Kidney (tissue), 14 donors: ENCODE measurements around the gene COL6A1. TPM values are rescaled to one million over a fixed set of nuclear protein-coding genes. Genes with fewer than 3 reads are reported as not detected.

ENCODE experiments used
- DNase-seq, 5 donors: peaks; one replicate each; pipeline ENCODE4 v3.0.0-alpha.2; 2013 to 2020
- FAIRE-seq: peaks from 2 replicates; lab custom pipeline; 2012; peaks lifted over from hg19 to GRCh38; lab: Jason Lieb, UNC
- H3K27ac ChIP-seq, 2 donors: one replicate each; pipeline ENCODE4 v1.7.0; 2013; ENCODE audit warnings: low read depth in 2 of 2, low read length in 2 of 2, inconsistent platforms in 1 of 2
- H3K27me3 ChIP-seq: one replicate; pipeline ENCODE4 v1.7.1; 2013; ENCODE audit warnings: low read length, inconsistent platforms; ENCODE audit not compliant: control insufficient read depth, insufficient read depth
- H3K36me3 ChIP-seq, 3 donors: one replicate each; pipeline versions ENCODE4 v1.7.0 to v1.7.1; 2013; ENCODE audit warnings: low read length in 3 of 3, control low read depth in 1 of 3, inconsistent platforms in 1 of 3; ENCODE audit not compliant: insufficient read depth in 3 of 3, control insufficient read depth in 2 of 3
- H3K4me1 ChIP-seq, 3 donors: one replicate each; pipeline versions ENCODE4 v1.7.0 to v1.7.1; 2013; ENCODE audit warnings: low read length in 3 of 3, inconsistent platforms in 1 of 3, low read depth in 1 of 3; ENCODE audit not compliant: control insufficient read depth in 2 of 3, insufficient read depth in 2 of 3
- H3K4me3 ChIP-seq, 3 donors: one replicate each; pipeline versions ENCODE4 v1.7.0 to v1.8.1; 2013; ENCODE audit warnings: low read length in 3 of 3, control low read depth in 1 of 3, inconsistent platforms in 1 of 3
- H3K9ac ChIP-seq, 3 donors: one replicate each; pipeline versions ENCODE4 v1.7.0 to v1.7.1; 2013; ENCODE audit warnings: low read length in 3 of 3, control low read depth in 1 of 3, inconsistent platforms in 1 of 3
- H3K9me3 ChIP-seq, 3 donors: one replicate each; pipeline versions ENCODE4 v1.7.0 to v1.7.1; 2013; ENCODE audit warnings: low read length in 3 of 3, control low read depth in 1 of 3, inconsistent platforms in 1 of 3; ENCODE audit not compliant: control insufficient read depth in 2 of 3, insufficient read depth in 1 of 3
- CTCF ChIP-seq: IDR thresholded peaks from 3 replicates; pipeline ENCODE4 v1.5.1; 2012; ENCODE audit warnings: mild to moderate bottlenecking, moderate library complexity, borderline replicate concordance; ENCODE audit not compliant: insufficient read depth; ENCODE audit errors: extremely low read depth
- intact Hi-C: fragments of 100-400 bp; cut with DNase I; formaldehyde crosslinking; loops from one replicate; pipeline ENCODE4 v1.11.1; 2022
- polyA plus RNA-seq: library from polyadenylated mRNA; stranded (reverse); fragments of 350-450 nt; fragmentation: Illumina TruSeq; extraction: RNeasy Lipid Tissue Mini Kit (QIAGEN cat#74804); gene quantifications from one replicate; pipeline ENCODE4 v1.2.3, GENCODE V29; 2014; ENCODE audit warnings: low read depth, low replicate concordance; ENCODE audit not compliant: insufficient read depth
- total RNA-seq: library from RNA; stranded (reverse); fragmentation: NEBNext Ultra II Directional; extraction: Animal tissue kit (Norgen Biotek cat#: 25700); gene quantifications from one replicate; pipeline ENCODE4 v1.2.1, GENCODE V29; 2021
- donor health status: control.
- donor health status: control.
- donor health status: control.
- donor health status: control.
- donor health status: control.
- donor health status: DM: yes; HTN: yes; CAD: no.
- donor health status: Normal renal cell carcinoma (clear cell type).

COL6A1 gene
- total and polyA plus RNA-seq, 2 donors from 2014 or later = 112 to 127 TPM

- Histone ChIP-seq H3K4me1 (peaks cover 0 to 17% (median 0%) of the 10 kb centered on the region in 3 donors), H3K9ac (no peak overlapping the region)
- intact Hi-C loops = loop anchor here (10.0 kb wide), 1 partner anchor 134 kb away; no protein-coding TSS in a partner anchor
These were observed 10.6 kb upstream of the COL6A1 start for GRCh38 chr21:45970674-45971615.

GRCh38 chr21:45971616-45972352 lies 9.8 kb upstream of the COL6A1 start:
- Histone ChIP-seq H3K9me3 (no peaks in the 10 kb centered on the region), H3K4me3 (no peak overlapping the region), H3K36me3 (no peaks in the 10 kb centered on the region), H3K27me3 (no peaks in the 10 kb centered on the region), H3K4me1 (peaks cover 0 to 17% (median 0%) of the 10 kb centered on the region in 3 donors), H3K27ac (peak overlapping the region; percentile 43 to 47), H3K9ac (no peak overlapping the region)
- no peak for TF ChIP-seq CTCF
- intact Hi-C loops = loop anchor here (10.0 kb wide), 1 partner anchor 133 kb away; no protein-coding TSS in a partner anchor
- no peak for FAIRE-seq
- DNase-seq = peak in 4 of 5 donors; percentile 37 to 78 (median 74)

More at GRCh38 chr21:45970674-45971615, 10.6 kb upstream of the COL6A1 start:
- peak; percentile 76 to 87 (median 79) for DNase-seq
- Histone ChIP-seq H3K9me3 (no peaks in the 10 kb centered on the region), H3K4me3 (no peak overlapping the region), H3K27ac (no peak overlapping the region), H3K27me3 (no peaks in the 10 kb centered on the region), H3K36me3 (no peaks in the 10 kb centered on the region)
- FAIRE-seq = no peak
- peak; percentile 84 for TF ChIP-seq CTCF

GRCh38 chr21:45972353-45972715 lies 9.2 kb upstream of the COL6A1 start:
- no peaks in the 10 kb centered on the region for H3K36me3 ChIP-seq
- H3K4me3 ChIP-seq = no peak overlapping the region
- intact Hi-C loops = loop anchor here (10.0 kb wide), 1 partner anchor 132 kb away; no protein-coding TSS in a partner anchor
- no peaks in the 10 kb centered on the region for H3K27me3 ChIP-seq
- no peak overlapping the region for H3K9ac ChIP-seq
- peak overlapping the region; percentile 47 to 78 for H3K27ac ChIP-seq
- TF ChIP-seq CTCF = no peak
- FAIRE-seq (no peak), DNase-seq (peak in 4 of 5 donors; percentile 35 to 84 (median 50))
- peaks cover 0 to 17% (median 0%) of the 10 kb centered on the region in 3 donors for H3K4me1 ChIP-seq
- H3K9me3 ChIP-seq = no peaks in the 10 kb centered on the region
